Activated naive CD8-positive, alpha-beta T cell treated with anti-CD3 and anti-CD28 coated beads, Interleukin-2, amount 50 U/mL, for 24 hours (primary cell): ENCODE results near the gene PIK3R4.

Experiments
- ATAC-seq: fragments of 150-1000 bp; cut with Tn5 transposase; one replicate; pipeline ENCODE4 v1.10.0; 2021
- DNase-seq: peaks from one replicate; pipeline ENCODE4 v3.0.0; 2021
- H3K27ac Mint-ChIP-seq: one replicate; pipeline ENCODE4 v1.8.0; 2021; ENCODE audit warnings: mild to moderate bottlenecking, mixed read lengths
- H3K27me3 Mint-ChIP-seq: one replicate; pipeline ENCODE4 v1.8.0; 2021; ENCODE audit warnings: mixed read lengths
- H3K36me3 Mint-ChIP-seq: one replicate; pipeline ENCODE4 v1.8.0; 2021; ENCODE audit warnings: low read depth, mixed read lengths
- H3K4me1 Mint-ChIP-seq: one replicate; pipeline ENCODE4 v1.8.0; 2021; ENCODE audit warnings: mixed read lengths
- H3K4me3 Mint-ChIP-seq: one replicate; pipeline ENCODE4 v1.8.0; 2021; ENCODE audit warnings: mild to moderate bottlenecking, moderate library complexity, mixed read lengths
- H3K9me3 Mint-ChIP-seq: one replicate; pipeline ENCODE4 v1.8.0; 2021; ENCODE audit warnings: mixed read lengths

Gene PIK3R4

GRCh38 chr3:130656627-130657026 is 90.0 kb downstream of the PIK3R4 start:
- Mint-ChIP-seq H3K9me3 (no peaks in the 10 kb centered on the region), H3K27ac (no peak overlapping the region), H3K4me3 (no peak overlapping the region), H3K4me1 (no peaks in the 10 kb centered on the region), H3K36me3 (peaks cover 4% of the 10 kb centered on the region), H3K27me3 (no peaks in the 10 kb centered on the region)
- no peak for DNase-seq
- ATAC-seq = no peak

- H3K36me3 Mint-ChIP-seq = peaks cover 4% of the 10 kb centered on the region
- DNase-seq (no peak), ATAC-seq (no peak)
- no peaks in the 10 kb centered on the region for H3K9me3 Mint-ChIP-seq
- no peaks in the 10 kb centered on the region for H3K27me3 Mint-ChIP-seq
- H3K27ac Mint-ChIP-seq = no peak overlapping the region
- H3K4me3 Mint-ChIP-seq = no peak overlapping the region
- no peaks in the 10 kb centered on the region for H3K4me1 Mint-ChIP-seq
Observed at GRCh38 chr3:130654921-130655320, 91.7 kb downstream of the PIK3R4 start.

- H3K4me1 Mint-ChIP-seq = no peaks in the 10 kb centered on the region
- ATAC-seq = no peak
- no peak overlapping the region for H3K27ac Mint-ChIP-seq
- no peak for DNase-seq
- H3K4me3 Mint-ChIP-seq = no peak overlapping the region
- H3K36me3 Mint-ChIP-seq = peaks cover 4% of the 10 kb centered on the region
- H3K27me3 Mint-ChIP-seq = no peaks in the 10 kb centered on the region
- H3K9me3 Mint-ChIP-seq = no peaks in the 10 kb centered on the region
Observed at GRCh38 chr3:130654091-130654490, 92.5 kb downstream of the PIK3R4 start.

- no peaks in the 10 kb centered on the region for H3K4me1 Mint-ChIP-seq
- H3K27me3 Mint-ChIP-seq = no peaks in the 10 kb centered on the region
- DNase-seq = no peak
- no peaks in the 10 kb centered on the region for H3K36me3 Mint-ChIP-seq
- H3K4me3 Mint-ChIP-seq = no peak overlapping the region
- H3K27ac Mint-ChIP-seq = no peak overlapping the region
- no peak for ATAC-seq
- no peaks in the 10 kb centered on the region for H3K9me3 Mint-ChIP-seq
Observed at GRCh38 chr3:130649061-130649654, 97.5 kb downstream of the PIK3R4 start.

- Mint-ChIP-seq H3K27ac (no peak overlapping the region), H3K27me3 (no peaks in the 10 kb centered on the region), H3K9me3 (no peaks in the 10 kb centered on the region), H3K4me1 (no peaks in the 10 kb centered on the region), H3K36me3 (no peaks in the 10 kb centered on the region), H3K4me3 (no peak overlapping the region)
- no peak for ATAC-seq
- DNase-seq = no peak
Observed at GRCh38 chr3:130648293-130648692, 98.3 kb downstream of the PIK3R4 start.

- no peak for ATAC-seq
- H3K36me3 Mint-ChIP-seq = no peaks in the 10 kb centered on the region
- no peak for DNase-seq
- no peaks in the 10 kb centered on the region for H3K4me1 Mint-ChIP-seq
- H3K9me3 Mint-ChIP-seq = no peaks in the 10 kb centered on the region
- no peak overlapping the region for H3K27ac Mint-ChIP-seq
- no peak overlapping the region for H3K4me3 Mint-ChIP-seq
- peaks cover 12% of the 10 kb centered on the region for H3K27me3 Mint-ChIP-seq
Observed at GRCh38 chr3:130645261-130645660, 101.4 kb downstream of the PIK3R4 start.

GRCh38 chr3:130644628-130645253 is 101.9 kb downstream of the PIK3R4 start:
- DNase-seq (no peak), ATAC-seq (no peak)
- Mint-ChIP-seq H3K4me3 (no peak overlapping the region), H3K4me1 (no peaks in the 10 kb centered on the region), H3K27me3 (peaks cover 12% of the 10 kb centered on the region), H3K36me3 (no peaks in the 10 kb centered on the region), H3K27ac (no peak overlapping the region), H3K9me3 (no peaks in the 10 kb centered on the region)

- H3K4me3 Mint-ChIP-seq = no peak overlapping the region
- peaks cover 7% of the 10 kb centered on the region for H3K9me3 Mint-ChIP-seq
- no peaks in the 10 kb centered on the region for H3K4me1 Mint-ChIP-seq
- ATAC-seq (no peak), DNase-seq (no peak)
- H3K27me3 Mint-ChIP-seq = peaks cover 12% of the 10 kb centered on the region
- H3K36me3 Mint-ChIP-seq = no peaks in the 10 kb centered on the region
- H3K27ac Mint-ChIP-seq = no peak overlapping the region
Observed at GRCh38 chr3:130640027-130640426, 106.6 kb downstream of the PIK3R4 start.

GRCh38 chr3:130636480-130637234 is 110.0 kb downstream of the PIK3R4 start:
- Mint-ChIP-seq H3K36me3 (no peaks in the 10 kb centered on the region), H3K27ac (no peak overlapping the region), H3K4me3 (no peak overlapping the region), H3K27me3 (peaks cover 8% of the 10 kb centered on the region), H3K9me3 (peaks cover 7% of the 10 kb centered on the region), H3K4me1 (no peaks in the 10 kb centered on the region)
- ATAC-seq (no peak), DNase-seq (no peak)

GRCh38 chr3:130635978-130636377 is 110.7 kb downstream of the PIK3R4 start:
- DNase-seq = no peak
- Mint-ChIP-seq H3K4me3 (no peak overlapping the region), H3K27ac (no peak overlapping the region), H3K27me3 (peaks cover 4% of the 10 kb centered on the region), H3K36me3 (no peaks in the 10 kb centered on the region), H3K9me3 (peaks cover 7% of the 10 kb centered on the region), H3K4me1 (no peaks in the 10 kb centered on the region)
- no peak for ATAC-seq

GRCh38 chr3:130635285-130635684 is 111.3 kb downstream of the PIK3R4 start:
- no peak overlapping the region for H3K4me3 Mint-ChIP-seq
- H3K36me3 Mint-ChIP-seq = no peaks in the 10 kb centered on the region
- no peak for DNase-seq
- no peaks in the 10 kb centered on the region for H3K27me3 Mint-ChIP-seq
- H3K9me3 Mint-ChIP-seq = peaks cover 7% of the 10 kb centered on the region
- ATAC-seq = no peak
- no peaks in the 10 kb centered on the region for H3K4me1 Mint-ChIP-seq
- H3K27ac Mint-ChIP-seq = no peak overlapping the region
